ENCODE measurements around the gene TENT5A.
"Not testable (repeated sequence)": the region's sequence is repeated elsewhere in the genome, so short reads cannot be mapped to it uniquely, and the experiment has no call there.

The TENT5A gene

DNA sequence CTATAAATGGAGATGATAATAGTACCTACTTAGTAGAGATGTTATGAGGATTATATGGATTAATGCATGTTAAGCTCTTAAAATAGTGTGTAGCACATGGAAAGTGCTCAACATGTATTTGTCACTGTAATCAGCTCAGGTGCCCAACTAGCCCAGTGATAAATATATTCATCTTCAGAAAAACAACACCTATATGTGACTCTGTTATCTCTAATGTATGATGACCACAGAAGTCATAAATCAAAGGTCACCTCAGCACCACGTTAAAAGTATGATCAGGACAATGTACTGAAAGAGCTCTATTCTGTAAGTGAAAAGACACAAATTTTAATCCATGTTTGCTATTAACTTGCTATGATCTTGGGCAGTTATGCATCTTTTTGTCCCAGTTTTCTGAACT, 36.8 kb upstream of the TENT5A start:
- H3K9me3 ChIP-seq: no peaks in the 10 kb centered on the region
- no peaks in the 10 kb centered on the region for H4K20me1 ChIP-seq
- no peaks in the 10 kb centered on the region for H3K36me3 ChIP-seq
- no peak overlapping the region for H3K4me3 ChIP-seq
- no peak overlapping the region for H3K9ac ChIP-seq
- TF ChIP-seq Cebpa-rat (IDR thresholded peaks at IDR 0.05): no peak
- H3K4me2 ChIP-seq: no peak overlapping the region
- no peaks in the 10 kb centered on the region for H3K27me3 ChIP-seq
- H3K27ac ChIP-seq: no peak overlapping the region
- H3K4me1 ChIP-seq: no peaks in the 10 kb centered on the region

DNA sequence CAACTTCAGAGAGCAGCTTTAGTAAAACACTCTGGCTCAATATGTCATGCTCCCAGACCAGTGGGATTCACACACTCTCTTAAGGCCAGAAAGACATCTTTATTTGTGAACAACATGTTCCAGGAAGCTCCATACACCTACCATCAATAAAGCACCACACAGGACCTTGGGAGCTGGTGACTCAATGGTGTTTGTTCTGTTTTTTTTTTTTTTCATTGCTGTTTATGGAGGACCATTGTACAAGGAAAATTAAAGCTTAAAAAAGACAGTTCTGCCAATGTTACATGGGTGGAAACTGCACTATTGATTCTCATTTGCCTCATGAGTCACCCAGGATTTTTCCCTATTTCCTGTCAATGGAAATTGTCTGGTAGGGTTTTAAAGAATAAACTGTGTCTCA, 36.3 kb upstream of the TENT5A start:
- no peaks in the 10 kb centered on the region for H3K36me3 ChIP-seq
- H3K9ac ChIP-seq: no peak overlapping the region
- no peak overlapping the region for H3K27ac ChIP-seq
- no peaks in the 10 kb centered on the region for H3K4me1 ChIP-seq
- TF ChIP-seq Cebpa-rat (IDR thresholded peaks at IDR 0.05): no peak
- no peaks in the 10 kb centered on the region for H3K9me3 ChIP-seq
- no peak overlapping the region for H3K4me2 ChIP-seq
- no peak overlapping the region for H3K4me3 ChIP-seq
- no peaks in the 10 kb centered on the region for H4K20me1 ChIP-seq
- no peaks in the 10 kb centered on the region for H3K27me3 ChIP-seq

- no peaks in the 10 kb centered on the region for H4K20me1 ChIP-seq
- H3K4me2 ChIP-seq: no peak overlapping the region
- no peak overlapping the region for H3K4me3 ChIP-seq
- no peaks in the 10 kb centered on the region for H3K4me1 ChIP-seq
- TF ChIP-seq Cebpa-rat (IDR thresholded peaks at IDR 0.05): no peak
- no peaks in the 10 kb centered on the region for H3K36me3 ChIP-seq
- no peaks in the 10 kb centered on the region for H3K27me3 ChIP-seq
- H3K27ac ChIP-seq: no peak overlapping the region
- no peak overlapping the region for H3K9ac ChIP-seq
- H3K9me3 ChIP-seq: no peaks in the 10 kb centered on the region
These were observed 35.0 kb upstream of the TENT5A start for GRCh38 chr6:81787313-81788068.

- Histone ChIP-seq H3K9me3 (no peaks in the 10 kb centered on the region), H3K4me3 (no peak overlapping the region), H3K27ac (no peak overlapping the region), H3K4me1 (no peaks in the 10 kb centered on the region), H3K36me3 (no peaks in the 10 kb centered on the region), H3K4me2 (no peak overlapping the region), H3K9ac (no peak overlapping the region), H3K27me3 (no peaks in the 10 kb centered on the region), H4K20me1 (no peaks in the 10 kb centered on the region)
- TF ChIP-seq Cebpa-rat (IDR thresholded peaks at IDR 0.05): no peak
These were observed 33.7 kb upstream of the TENT5A start for GRCh38 chr6:81786150-81786549.

DNA sequence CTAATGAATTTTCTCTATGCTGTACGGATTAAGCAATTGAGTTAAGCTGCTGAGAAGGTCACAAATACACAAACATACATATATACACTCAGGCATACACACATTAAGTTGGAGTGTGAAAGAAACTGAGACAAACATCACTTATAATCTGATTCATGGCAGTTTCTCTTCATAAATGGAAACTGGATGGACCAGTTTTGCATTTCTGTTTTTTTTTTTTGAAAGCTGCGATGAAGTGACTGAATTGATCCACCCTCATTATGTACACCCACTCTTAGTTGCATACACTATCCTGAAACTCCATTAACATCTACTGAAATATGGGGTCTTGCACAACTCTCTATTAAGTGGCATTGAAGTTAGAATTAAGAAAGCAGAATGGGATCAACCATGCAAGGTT, 32.9 kb upstream of the TENT5A start:
- no peak overlapping the region for H3K4me3 ChIP-seq
- H4K20me1 ChIP-seq: no peaks in the 10 kb centered on the region
- H3K4me2 ChIP-seq: no peak overlapping the region
- H3K4me1 ChIP-seq: no peaks in the 10 kb centered on the region
- H3K27me3 ChIP-seq: no peaks in the 10 kb centered on the region
- no peaks in the 10 kb centered on the region for H3K36me3 ChIP-seq
- H3K27ac ChIP-seq: no peak overlapping the region
- no peak for TF ChIP-seq Cebpa-rat (IDR thresholded peaks at IDR 0.05)
- H3K9me3 ChIP-seq: no peaks in the 10 kb centered on the region
- no peak overlapping the region for H3K9ac ChIP-seq

DNA sequence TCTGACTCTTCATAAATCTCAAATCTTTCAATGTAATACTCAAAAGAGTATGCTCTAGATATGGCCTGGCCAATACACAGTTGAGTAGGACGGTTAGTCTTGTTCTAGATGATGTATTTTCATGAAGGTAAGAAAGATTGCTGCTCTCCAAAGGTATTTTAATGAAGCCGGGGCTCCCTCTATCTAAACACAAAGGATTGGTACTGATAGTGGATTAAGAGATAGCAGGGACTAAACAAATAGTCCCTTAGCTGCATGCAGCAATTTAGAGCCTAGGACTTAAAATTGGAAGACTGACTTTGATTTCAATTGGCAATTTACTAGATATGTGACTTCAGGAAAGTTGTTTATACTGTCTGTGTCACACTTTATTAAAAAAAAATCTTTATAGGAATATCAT, 31.4 kb upstream of the TENT5A start:
- Histone ChIP-seq H3K4me1 (no peaks in the 10 kb centered on the region), H3K36me3 (no peaks in the 10 kb centered on the region), H3K9me3 (no peaks in the 10 kb centered on the region), H4K20me1 (no peaks in the 10 kb centered on the region), H3K9ac (no peak overlapping the region), H3K4me2 (no peak overlapping the region), H3K27me3 (no peaks in the 10 kb centered on the region), H3K4me3 (no peak overlapping the region), H3K27ac (no peak overlapping the region)
- no peak for TF ChIP-seq Cebpa-rat (IDR thresholded peaks at IDR 0.05)

GRCh38 chr6:81781624-81782023, 29.1 kb upstream of the TENT5A start:
- Histone ChIP-seq H3K27me3 (no peaks in the 10 kb centered on the region), H3K36me3 (no peaks in the 10 kb centered on the region), H3K27ac (no peak overlapping the region), H3K9ac (no peak overlapping the region), H3K4me3 (no peak overlapping the region), H4K20me1 (no peaks in the 10 kb centered on the region), H3K4me1 (no peaks in the 10 kb centered on the region), H3K4me2 (no peak overlapping the region), H3K9me3 (no peaks in the 10 kb centered on the region)
- TF ChIP-seq Cebpa-rat (IDR thresholded peaks at IDR 0.05): no peak

DNA sequence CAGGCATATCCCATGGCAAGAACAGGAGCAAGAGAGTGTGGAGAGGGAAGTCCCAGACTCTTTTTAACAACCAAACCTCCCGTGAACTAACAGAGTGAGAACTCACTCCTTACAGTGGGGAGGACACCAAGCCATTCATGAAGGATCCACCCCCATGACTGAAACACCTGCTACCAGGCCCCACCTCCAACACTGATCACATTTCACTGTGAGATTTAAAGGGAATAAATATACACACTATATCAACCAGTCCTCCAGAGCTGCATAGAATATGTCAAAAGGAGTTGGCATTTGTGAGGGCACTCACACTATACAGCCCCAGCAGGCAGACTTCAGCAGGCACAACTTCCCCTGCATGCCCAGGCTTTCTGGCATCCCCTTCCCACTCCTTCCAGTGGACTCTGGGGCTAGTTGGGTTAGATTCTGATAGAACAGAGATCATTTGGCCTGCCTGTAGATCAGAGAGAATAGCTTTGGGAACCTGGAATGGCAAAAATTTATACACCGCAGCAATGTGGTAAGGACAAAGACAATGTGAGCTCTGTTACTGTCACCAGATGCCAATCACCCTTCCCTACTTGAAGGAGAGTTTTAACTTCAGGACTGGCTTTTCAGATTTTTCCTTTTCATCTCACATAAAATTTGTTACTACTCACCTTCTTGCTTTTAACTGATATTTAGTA, 25.2 kb upstream of the TENT5A start:
- H3K9me3 ChIP-seq: no peaks in the 10 kb centered on the region
- no peak for TF ChIP-seq Cebpa-rat (IDR thresholded peaks at IDR 0.05)
- H3K4me2 ChIP-seq: no peak overlapping the region
- no peaks in the 10 kb centered on the region for H3K27me3 ChIP-seq
- H3K36me3 ChIP-seq: no peaks in the 10 kb centered on the region
- H3K9ac ChIP-seq: no peak overlapping the region
- H3K27ac ChIP-seq: no peak overlapping the region
- H3K4me1 ChIP-seq: no peaks in the 10 kb centered on the region
- H4K20me1 ChIP-seq: no peaks in the 10 kb centered on the region
- no peak overlapping the region for H3K4me3 ChIP-seq

- H3K36me3 ChIP-seq, H3K9ac ChIP-seq, H4K20me1 ChIP-seq, H3K4me3 ChIP-seq, H3K27me3 ChIP-seq, H3K27ac ChIP-seq, H3K9me3 ChIP-seq, H3K4me1 ChIP-seq, H3K4me2 ChIP-seq: not testable (repeated sequence)
These were observed 23.7 kb upstream of the TENT5A start for GRCh38 chr6:81776219-81776618.

GRCh38 chr6:81774542-81774941, 22.1 kb upstream of the TENT5A start:
- no peaks in the 10 kb centered on the region for H3K27me3 ChIP-seq
- no peak overlapping the region for H3K9ac ChIP-seq
- no peak overlapping the region for H3K4me2 ChIP-seq
- no peaks in the 10 kb centered on the region for H3K36me3 ChIP-seq
- no peak overlapping the region for H3K27ac ChIP-seq
- no peaks in the 10 kb centered on the region for H3K9me3 ChIP-seq
- H3K4me3 ChIP-seq: no peak overlapping the region
- TF ChIP-seq Cebpa-rat (IDR thresholded peaks at IDR 0.05): no peak
- H4K20me1 ChIP-seq: no peaks in the 10 kb centered on the region
- H3K4me1 ChIP-seq: no peaks in the 10 kb centered on the region

Data from BLaER1 (cell line).